ENCODE measurements around the gene VWC2L.

DNA sequence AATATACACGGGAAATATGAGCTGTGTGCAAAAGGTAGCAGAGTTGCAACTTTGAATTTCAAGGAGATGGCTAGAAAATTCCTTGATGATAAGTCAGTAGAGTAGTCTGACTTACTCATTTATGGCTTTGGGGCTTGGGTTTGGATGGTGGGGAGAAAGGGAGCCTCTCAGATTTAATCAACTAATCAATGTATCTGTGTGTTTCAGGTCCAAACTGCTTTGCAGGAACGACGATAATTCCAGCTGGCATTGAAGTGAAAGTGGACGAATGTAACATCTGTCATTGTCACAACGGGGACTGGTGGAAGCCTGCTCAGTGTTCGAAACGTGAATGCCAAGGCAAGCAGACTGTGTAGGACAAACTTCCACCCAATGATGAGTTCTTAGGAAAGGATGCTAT lies 164.6 kb downstream of the VWC2L start:
- TF ChIP-seq CTCF (IDR thresholded peaks at IDR 0.05; ENCODE audit: insufficient read depth, low read length), result no peak
- TF ChIP-seq POLR2AphosphoS5 (IDR thresholded peaks at IDR 0.05; ENCODE audit: low read depth), result no peak
- TF ChIP-seq GABPA (IDR thresholded peaks at IDR 0.05; ENCODE audit: low read depth), result no peak
- TF ChIP-seq, protein P1, sequence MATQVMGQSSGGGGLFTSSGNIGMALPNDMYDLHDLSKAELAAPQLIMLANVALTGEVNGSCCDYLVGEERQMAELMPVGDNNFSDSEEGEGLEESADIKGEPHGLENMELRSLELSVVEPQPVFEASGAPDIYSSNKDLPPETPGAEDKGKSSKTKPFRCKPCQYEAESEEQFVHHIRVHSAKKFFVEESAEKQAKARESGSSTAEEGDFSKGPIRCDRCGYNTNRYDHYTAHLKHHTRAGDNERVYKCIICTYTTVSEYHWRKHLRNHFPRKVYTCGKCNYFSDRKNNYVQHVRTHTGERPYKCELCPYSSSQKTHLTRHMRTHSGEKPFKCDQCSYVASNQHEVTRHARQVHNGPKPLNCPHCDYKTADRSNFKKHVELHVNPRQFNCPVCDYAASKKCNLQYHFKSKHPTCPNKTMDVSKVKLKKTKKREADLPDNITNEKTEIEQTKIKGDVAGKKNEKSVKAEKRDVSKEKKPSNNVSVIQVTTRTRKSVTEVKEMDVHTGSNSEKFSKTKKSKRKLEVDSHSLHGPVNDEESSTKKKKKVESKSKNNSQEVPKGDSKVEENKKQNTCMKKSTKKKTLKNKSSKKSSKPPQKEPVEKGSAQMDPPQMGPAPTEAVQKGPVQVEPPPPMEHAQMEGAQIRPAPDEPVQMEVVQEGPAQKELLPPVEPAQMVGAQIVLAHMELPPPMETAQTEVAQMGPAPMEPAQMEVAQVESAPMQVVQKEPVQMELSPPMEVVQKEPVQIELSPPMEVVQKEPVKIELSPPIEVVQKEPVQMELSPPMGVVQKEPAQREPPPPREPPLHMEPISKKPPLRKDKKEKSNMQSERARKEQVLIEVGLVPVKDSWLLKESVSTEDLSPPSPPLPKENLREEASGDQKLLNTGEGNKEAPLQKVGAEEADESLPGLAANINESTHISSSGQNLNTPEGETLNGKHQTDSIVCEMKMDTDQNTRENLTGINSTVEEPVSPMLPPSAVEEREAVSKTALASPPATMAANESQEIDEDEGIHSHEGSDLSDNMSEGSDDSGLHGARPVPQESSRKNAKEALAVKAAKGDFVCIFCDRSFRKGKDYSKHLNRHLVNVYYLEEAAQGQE (IDR thresholded peaks at IDR 0.05; ENCODE audit: insufficient replicate concordance, low read depth), result no peak
- TF ChIP-seq SPI1 (IDR thresholded peaks at IDR 0.05; ENCODE audit: borderline replicate concordance, low read depth), result no peak

Data from HL-60 (cell line).